ENCODE results near the gene PRDM16. TPM values are rescaled to one million over a fixed set of nuclear protein-coding genes. Genes with fewer than 3 reads are reported as not detected.

The PRDM16 gene
- total and polyA plus RNA-seq, 2 donors (not counting 1 experiment from before 2014, with no cell fraction given), result 0.03 to 0.12 TPM

- Mint-ChIP-seq H3K4me1 (no peaks in the 10 kb centered on the region), H3K27ac (no peak overlapping the region), H3K27me3 (peaks cover 7% of the 10 kb centered on the region), H3K4me3 (no peak overlapping the region), H3K9me3 (ENCODE audit: insufficient read depth) (no peaks in the 10 kb centered on the region)
- Histone ChIP-seq H3K4me3 (ENCODE audit: control extremely low read depth in 1 of 5, extremely low read depth in 1 of 5, insufficient read depth in 1 of 5, low read depth in 2 of 5, low read length in 4 of 5) (no peak overlapping the region), H2AFZ (ENCODE audit: insufficient read depth, low read depth, low read length, poor library complexity, severe bottlenecking) (no peak overlapping the region), H3K36me3 (replicated peaks in 1 of 2; ENCODE audit: control extremely low read depth in 1 of 2, control insufficient read depth in 1 of 2, extremely low read depth in 1 of 2, insufficient read depth in 2 of 2, low read length in 1 of 2) (no peaks in the 10 kb centered on the region), H4K20me1 (ENCODE audit: control insufficient read depth, insufficient read depth, low read length, poor library complexity, severe bottlenecking) (no peaks in the 10 kb centered on the region), H3K27ac (ENCODE audit: low read length in 2 of 2) (no peak overlapping the region), H3K27me3 (replicated peaks in 1 of 4; ENCODE audit: control extremely low read depth in 1 of 4, control insufficient read depth in 3 of 4, insufficient read depth in 4 of 4, low read length in 3 of 4) (no peaks in the 10 kb centered on the region), H3K9me3 (ENCODE audit: control extremely low read depth in 1 of 3, control insufficient read depth in 2 of 3, insufficient read depth in 1 of 3, low read length in 2 of 3) (no peaks in the 10 kb centered on the region), H3K79me2 (ENCODE audit: control insufficient read depth, insufficient read depth, low read length) (no peaks in the 10 kb centered on the region), H3K4me2 (replicated peaks; ENCODE audit: low read depth, low read length, poor library complexity, severe bottlenecking) (no peak overlapping the region), H3K9ac (ENCODE audit: low read length) (no peak overlapping the region), H3K4me1 (ENCODE audit: control insufficient read depth in 2 of 2, insufficient read depth in 2 of 2, low read length in 2 of 2) (no peaks in the 10 kb centered on the region)
- intact Hi-C loops (cut with micrococcal nuclease), result no loop called here
- 87% methylated on average over 13 of the region's 14 CpGs for WGBS (ENCODE audit: insufficient coverage)
- ATAC-seq (ENCODE audit: low read depth) (no peak), DNase-seq (no peak)
- ChIA-PET POLR2A (no interaction called here), CTCF (no interaction called here)
- TF ChIP-seq, protein P1, sequence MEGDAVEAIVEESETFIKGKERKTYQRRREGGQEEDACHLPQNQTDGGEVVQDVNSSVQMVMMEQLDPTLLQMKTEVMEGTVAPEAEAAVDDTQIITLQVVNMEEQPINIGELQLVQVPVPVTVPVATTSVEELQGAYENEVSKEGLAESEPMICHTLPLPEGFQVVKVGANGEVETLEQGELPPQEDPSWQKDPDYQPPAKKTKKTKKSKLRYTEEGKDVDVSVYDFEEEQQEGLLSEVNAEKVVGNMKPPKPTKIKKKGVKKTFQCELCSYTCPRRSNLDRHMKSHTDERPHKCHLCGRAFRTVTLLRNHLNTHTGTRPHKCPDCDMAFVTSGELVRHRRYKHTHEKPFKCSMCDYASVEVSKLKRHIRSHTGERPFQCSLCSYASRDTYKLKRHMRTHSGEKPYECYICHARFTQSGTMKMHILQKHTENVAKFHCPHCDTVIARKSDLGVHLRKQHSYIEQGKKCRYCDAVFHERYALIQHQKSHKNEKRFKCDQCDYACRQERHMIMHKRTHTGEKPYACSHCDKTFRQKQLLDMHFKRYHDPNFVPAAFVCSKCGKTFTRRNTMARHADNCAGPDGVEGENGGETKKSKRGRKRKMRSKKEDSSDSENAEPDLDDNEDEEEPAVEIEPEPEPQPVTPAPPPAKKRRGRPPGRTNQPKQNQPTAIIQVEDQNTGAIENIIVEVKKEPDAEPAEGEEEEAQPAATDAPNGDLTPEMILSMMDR (IDR thresholded peaks at IDR 0.05), result no peak
- no peak for TF ChIP-seq EZH2 (IDR thresholded peaks at IDR 0.05; ENCODE audit: borderline replicate concordance, insufficient read depth, low read depth, low read length, poor library complexity, severe bottlenecking)
Observed at GRCh38 chr1:3436901-3437300, 367.9 kb downstream of the PRDM16 start.

- H3K79me2 ChIP-seq (ENCODE audit: control insufficient read depth, insufficient read depth, low read length), result no peaks in the 10 kb centered on the region
- H3K4me1 Mint-ChIP-seq, result no peaks in the 10 kb centered on the region
- DNase-seq, result no peak
- ChIA-PET POLR2A (no interaction called here), CTCF (no interaction called here)
- H3K4me1 ChIP-seq (ENCODE audit: control insufficient read depth in 2 of 2, insufficient read depth in 2 of 2, low read length in 2 of 2), result no peaks in the 10 kb centered on the region
- H3K27me3 Mint-ChIP-seq, result peaks cover 10% of the 10 kb centered on the region
- H3K4me3 Mint-ChIP-seq, result no peak overlapping the region
- no peak for ATAC-seq (ENCODE audit: low read depth)
- no peaks in the 10 kb centered on the region for H3K9me3 ChIP-seq (ENCODE audit: control extremely low read depth in 1 of 3, control insufficient read depth in 2 of 3, insufficient read depth in 1 of 3, low read length in 2 of 3)
- TF ChIP-seq, protein P1 (IDR thresholded peaks at IDR 0.05), result no peak
- TF ChIP-seq EZH2 (IDR thresholded peaks at IDR 0.05; ENCODE audit: borderline replicate concordance, insufficient read depth, low read depth, low read length, poor library complexity, severe bottlenecking), result no peak
- H3K4me3 ChIP-seq (ENCODE audit: control extremely low read depth in 1 of 5, extremely low read depth in 1 of 5, insufficient read depth in 1 of 5, low read depth in 2 of 5, low read length in 4 of 5), result no peak overlapping the region
- no peaks in the 10 kb centered on the region for H4K20me1 ChIP-seq (ENCODE audit: control insufficient read depth, insufficient read depth, low read length, poor library complexity, severe bottlenecking)
- 90% methylated on average over 7 of the region's 9 CpGs for WGBS (ENCODE audit: insufficient coverage)
- no peak overlapping the region for H3K27ac Mint-ChIP-seq
- no peaks in the 10 kb centered on the region for H3K36me3 ChIP-seq (replicated peaks in 1 of 2; ENCODE audit: control extremely low read depth in 1 of 2, control insufficient read depth in 1 of 2, extremely low read depth in 1 of 2, insufficient read depth in 2 of 2, low read length in 1 of 2)
- intact Hi-C loops (cut with micrococcal nuclease), result no loop called here
- no peak overlapping the region for H3K4me2 ChIP-seq (replicated peaks; ENCODE audit: low read depth, low read length, poor library complexity, severe bottlenecking)
- H3K9ac ChIP-seq (ENCODE audit: low read length), result no peak overlapping the region
- H2AFZ ChIP-seq (ENCODE audit: insufficient read depth, low read depth, low read length, poor library complexity, severe bottlenecking), result no peak overlapping the region
- no peaks in the 10 kb centered on the region for H3K9me3 Mint-ChIP-seq (ENCODE audit: insufficient read depth)
- no peaks in the 10 kb centered on the region for H3K27me3 ChIP-seq (replicated peaks in 1 of 4; ENCODE audit: control extremely low read depth in 1 of 4, control insufficient read depth in 3 of 4, insufficient read depth in 4 of 4, low read length in 3 of 4)
- no peak overlapping the region for H3K27ac ChIP-seq (ENCODE audit: low read length in 2 of 2)
Observed at GRCh38 chr1:3438661-3439180, 369.7 kb downstream of the PRDM16 start.
